ENCODE data around the gene FOXA2.

The FOXA2 gene

DNA sequence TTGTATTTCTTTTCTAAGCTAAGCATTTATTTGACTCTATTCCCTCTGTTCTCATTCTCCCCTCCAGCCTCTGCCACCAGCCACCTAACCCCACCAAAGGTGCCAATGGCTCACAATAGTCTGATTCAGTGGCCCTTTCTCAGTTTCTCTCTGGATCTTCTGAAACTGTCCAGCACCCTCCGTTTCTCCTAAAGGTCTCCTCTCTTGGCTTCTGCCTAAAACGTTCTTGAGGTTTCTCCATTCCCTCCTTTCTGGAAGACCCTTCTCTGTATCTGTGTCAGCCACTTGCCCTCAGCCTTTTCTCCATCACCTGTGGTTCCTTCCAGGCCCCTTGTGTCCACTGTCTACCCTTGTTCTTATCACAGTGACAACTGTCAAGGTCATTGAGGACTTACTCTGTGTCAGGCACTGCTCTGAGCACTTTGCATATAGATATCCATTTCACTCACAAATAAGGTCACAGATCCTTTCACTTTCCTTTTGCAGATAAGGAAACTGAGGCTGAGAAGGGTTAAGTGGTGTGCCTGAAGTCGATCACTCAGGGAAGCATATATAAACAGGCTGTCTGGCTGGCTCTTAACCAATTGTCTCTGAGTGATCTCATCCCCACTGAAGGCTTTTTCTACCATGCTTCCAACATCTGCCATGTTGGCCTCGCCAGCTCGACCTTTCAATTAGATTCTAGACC lies 48.1 kb downstream of the FOXA2 start:
- no peak for DNase-seq

DNA sequence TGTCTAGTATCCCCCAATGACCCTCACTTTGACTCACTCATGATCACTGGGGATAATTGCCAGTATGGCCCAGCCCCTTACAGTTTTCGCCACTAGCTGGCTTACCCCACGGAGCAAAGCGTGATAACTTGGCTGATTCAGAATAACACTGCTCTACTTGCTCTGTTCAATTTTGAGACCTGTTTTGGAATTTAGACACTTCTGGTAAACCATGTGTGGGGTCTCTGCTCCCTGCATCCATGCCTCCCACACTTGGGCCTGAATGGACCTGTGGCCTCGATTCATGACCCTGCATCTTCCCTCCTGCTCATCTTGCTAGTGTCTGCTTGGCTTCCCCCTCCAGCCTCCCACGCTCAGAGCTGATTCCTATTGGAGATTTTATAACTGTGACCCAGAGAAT lies 48.9 kb downstream of the FOXA2 start:
- DNase-seq: no peak

DNA sequence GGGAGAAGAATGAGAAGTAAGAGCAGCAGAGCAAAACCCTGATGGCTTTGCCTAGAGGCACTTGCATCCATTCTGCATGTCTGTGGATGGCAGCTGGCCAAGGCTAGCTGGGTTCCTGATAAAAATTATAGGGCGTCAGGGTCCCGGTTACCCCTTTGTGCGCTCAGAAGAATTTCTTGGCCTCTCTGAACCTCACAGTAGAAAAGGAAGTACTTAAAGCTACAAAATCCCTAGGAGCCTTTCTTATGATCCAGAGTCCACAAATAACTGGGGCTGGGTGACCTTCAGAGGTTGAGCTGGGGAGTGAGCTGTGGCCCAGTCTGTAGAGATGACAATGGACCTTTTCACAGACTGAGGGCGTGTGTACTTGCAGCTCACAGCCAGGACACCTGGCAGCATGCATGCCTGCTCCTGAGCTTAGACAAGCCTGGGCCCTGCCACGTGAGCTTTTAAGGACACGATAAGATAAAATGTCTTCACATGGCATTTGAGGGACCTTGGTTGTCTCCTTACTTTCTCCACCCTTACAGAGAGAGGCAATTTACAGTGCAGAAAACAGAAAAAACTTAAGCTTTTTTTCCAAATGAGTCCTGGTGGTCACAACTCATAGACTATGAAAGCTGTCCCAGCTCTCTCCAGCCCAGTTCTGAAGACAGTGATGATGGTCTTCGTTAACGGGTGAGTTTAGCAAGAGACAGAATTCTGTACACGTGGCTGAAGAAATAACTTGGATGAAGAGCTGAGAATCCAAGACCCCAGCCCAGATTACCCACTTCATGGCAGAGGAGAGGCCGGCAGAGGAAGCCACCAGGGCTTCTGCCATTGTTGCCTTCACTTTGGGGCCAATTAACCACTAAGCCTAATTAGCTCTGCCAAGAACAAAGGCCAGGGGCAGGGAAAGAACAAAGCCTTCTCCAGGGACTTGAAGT lies 50.3 kb downstream of the FOXA2 start:
- no peak for DNase-seq

DNA sequence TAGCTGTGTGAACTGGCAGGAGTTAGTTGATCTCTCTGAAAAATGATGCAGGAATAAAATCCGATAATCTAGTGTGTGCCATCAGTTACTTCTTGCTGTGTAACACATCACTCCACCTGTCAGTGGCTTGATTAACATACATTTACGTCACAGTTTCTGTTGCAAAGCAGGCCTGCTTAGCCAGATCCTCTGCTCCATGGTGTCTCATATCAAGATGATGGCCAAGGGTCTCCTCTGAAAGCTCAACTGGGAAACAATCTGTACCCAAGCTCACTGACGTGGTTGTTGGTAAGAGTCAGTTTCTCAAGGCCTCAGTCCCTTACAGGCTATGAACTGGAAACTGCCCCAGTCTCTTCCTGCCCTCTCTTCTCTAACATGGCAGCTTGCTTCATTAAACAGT lies 51.8 kb downstream of the FOXA2 start:
- no peak for DNase-seq

DNA sequence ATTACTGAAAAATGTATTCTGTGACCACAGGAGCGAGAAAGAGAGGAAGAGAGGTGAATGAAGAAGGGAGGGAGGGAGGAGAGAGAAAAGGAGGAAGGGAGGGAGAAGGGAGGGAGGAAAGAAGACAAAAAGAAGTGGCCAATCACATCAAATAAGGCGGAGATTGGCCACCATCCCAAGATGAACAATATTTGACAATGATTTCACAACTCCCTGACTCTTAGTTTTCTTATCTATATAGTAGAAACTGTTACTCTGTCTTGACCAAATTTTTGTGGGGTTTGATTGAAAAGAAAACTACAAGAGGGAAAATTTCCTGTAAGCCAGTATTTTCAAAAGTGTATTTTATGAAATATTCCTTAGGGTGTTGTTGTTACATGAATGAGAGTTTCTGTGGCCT lies 52.6 kb downstream of the FOXA2 start:
- DNase-seq: no peak

DNA sequence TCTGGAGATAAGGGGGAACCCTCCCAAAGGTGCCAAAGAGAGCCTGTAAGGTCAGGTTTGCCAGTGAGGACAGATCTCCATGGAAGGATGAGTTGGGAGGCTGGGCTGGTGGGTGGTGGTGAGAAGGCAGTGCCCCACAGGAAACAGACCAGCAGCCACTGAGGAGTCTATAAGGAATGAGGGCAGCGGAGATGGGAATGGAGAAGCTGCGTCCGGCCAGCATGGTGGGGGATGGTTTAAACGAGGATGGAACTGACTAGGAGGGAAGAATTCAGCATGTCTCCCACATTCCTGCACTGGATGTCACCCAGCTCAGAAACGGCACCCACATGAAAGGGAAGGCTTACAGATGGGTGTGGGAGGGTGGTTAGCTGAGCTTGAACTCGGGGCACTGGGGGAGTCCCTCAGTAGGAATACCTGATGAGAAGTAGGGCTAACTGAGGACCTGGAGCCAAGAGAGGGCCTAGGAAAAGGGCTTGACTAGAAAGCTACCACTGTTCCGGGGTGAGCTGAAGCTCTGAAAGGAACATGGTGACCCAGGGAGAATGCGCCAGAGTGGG lies 53.2 kb downstream of the FOXA2 start:
- DNase-seq: no peak

Measured in C1 segment of cervical spinal cord (tissue), 14 donors.